ENCODE measurements around the gene ZBTB47. TPM values are rescaled to one million over a fixed set of nuclear protein-coding genes. Genes with fewer than 3 reads are reported as not detected.
A peak's percentile ranks its signal among the peaks of the same experiment; 100 is the strongest.

ZBTB47 gene
- total RNA-seq, 4 donors from 2014 or later = 10.0 to 44.1 (median 19.7) TPM

- DNase-seq = peak; percentile 68
- H3K36me3 ChIP-seq = no peaks in the 10 kb centered on the region
- H3K27me3 ChIP-seq = peaks cover 14% of the 10 kb centered on the region
- WGBS, 2 donors (ENCODE audit: low coverage in 1 of 2) = 45 to 67% methylated on average over 1 to 10 of the region's 10 CpGs
- intact Hi-C loops (cut with DNase I; ENCODE audit: low total_unique reads) = no loop called here
- no peaks in the 10 kb centered on the region for H3K9me3 ChIP-seq
- H3K4me1 ChIP-seq = peaks cover 0 to 21% (median 6%) of the 10 kb centered on the region in 4 donors
- TF ChIP-seq POLR2AphosphoS5 (IDR thresholded peaks at IDR 0.05) (peak in 2 of 3 donors; percentile 38 to 46), CTCF (IDR thresholded peaks at IDR 0.05) (no peak), EP300 (IDR thresholded peaks at IDR 0.05; ENCODE audit: low read depth) (no peak), POLR2A (IDR thresholded peaks at IDR 0.05) (no peak)
- peak overlapping the region in 3 of 4 donors; percentile 17 to 44 (median 40) for H3K27ac ChIP-seq
- in situ Hi-C loops (cut with MboI; ENCODE audit: low pct_ligation_motif_present in 1 of 4, low pct_unique_long_range_greater_than_20kb in 1 of 4, low sequenced_read_pairs in 3 of 4) = no loop called here
- no peak overlapping the region for H3K4me3 ChIP-seq
These were observed 30.5 kb downstream of the ZBTB47 start for GRCh38 chr3:42683875-42684598.

GRCh38 chr3:42684632-42685362 lies 31.3 kb downstream of the ZBTB47 start:
- no peak overlapping the region for H3K4me3 ChIP-seq
- H3K27me3 ChIP-seq = peaks cover 14% of the 10 kb centered on the region
- H3K9me3 ChIP-seq = no peaks in the 10 kb centered on the region
- H3K27ac ChIP-seq = peak overlapping the region in 2 of 4 donors; percentile 40 to 44
- DNase-seq = no peak
- TF ChIP-seq EP300 (IDR thresholded peaks at IDR 0.05; ENCODE audit: low read depth) = no peak
- TF ChIP-seq POLR2A (IDR thresholded peaks at IDR 0.05) = no peak
- no peak for TF ChIP-seq POLR2AphosphoS5 (IDR thresholded peaks at IDR 0.05)
- no peak for TF ChIP-seq CTCF (IDR thresholded peaks at IDR 0.05)
- WGBS, 2 donors (ENCODE audit: low coverage in 1 of 2) = 83% methylated on average over 7 of the region's 7 CpGs; no CpG with 5 or more reads in 1 of the 2 donors
- H3K4me1 ChIP-seq = peaks cover 0 to 21% (median 6%) of the 10 kb centered on the region in 4 donors
- in situ Hi-C loops (cut with MboI; ENCODE audit: low pct_ligation_motif_present in 1 of 4, low pct_unique_long_range_greater_than_20kb in 1 of 4, low sequenced_read_pairs in 3 of 4) = no loop called here
- H3K36me3 ChIP-seq = no peaks in the 10 kb centered on the region
- intact Hi-C loops (cut with DNase I; ENCODE audit: low total_unique reads) = no loop called here

- Histone ChIP-seq H3K4me1 (peaks cover 0 to 21% (median 6%) of the 10 kb centered on the region in 4 donors), H3K27ac (peak within 1 kb of the TSS in 2 of 4 donors; percentile 40 to 44), H3K9me3 (no peaks in the 10 kb centered on the region), H3K27me3 (peaks cover 14% of the 10 kb centered on the region), H3K36me3 (no peaks in the 10 kb centered on the region), H3K4me3 (peak within 1 kb of the TSS in 1 of 4 donors; percentile 14)
- TF ChIP-seq EP300 (IDR thresholded peaks at IDR 0.05; ENCODE audit: low read depth) (no peak), POLR2AphosphoS5 (IDR thresholded peaks at IDR 0.05) (no peak), POLR2A (IDR thresholded peaks at IDR 0.05) (no peak)
- no peak for DNase-seq
- 58% methylated on average over 10 of the region's 34 CpGs; no CpG with 5 or more reads in 1 of the 2 donors for WGBS, 2 donors (ENCODE audit: low coverage in 1 of 2)
- in situ Hi-C loops (cut with MboI; ENCODE audit: low pct_ligation_motif_present in 1 of 4, low pct_unique_long_range_greater_than_20kb in 1 of 4, low sequenced_read_pairs in 3 of 4) = no loop called here
- intact Hi-C loops (cut with DNase I; ENCODE audit: low total_unique reads) = no loop called here
These were observed 31.9 kb downstream of the ZBTB47 start, which contains the start of gene KLHL40 for GRCh38 chr3:42685363-42685881. KLHL40 (plus strand) TSS chr3:42685537; CDS start chr3:42685619, 82 bp downstream.

- peak overlapping the region in 1 of 4 donors; percentile 14 for H3K4me3 ChIP-seq
- intact Hi-C loops (cut with DNase I; ENCODE audit: low total_unique reads) (no loop called here), in situ Hi-C loops (cut with MboI; ENCODE audit: low pct_ligation_motif_present in 1 of 4, low pct_unique_long_range_greater_than_20kb in 1 of 4, low sequenced_read_pairs in 3 of 4) (no loop called here)
- no peaks in the 10 kb centered on the region for H3K9me3 ChIP-seq
- TF ChIP-seq EP300 (IDR thresholded peaks at IDR 0.05; ENCODE audit: low read depth) (no peak), POLR2AphosphoS5 (IDR thresholded peaks at IDR 0.05) (no peak), CTCF (IDR thresholded peaks at IDR 0.05) (no peak), POLR2A (IDR thresholded peaks at IDR 0.05) (no peak)
- DNase-seq = no peak
- WGBS, 2 donors (ENCODE audit: low coverage in 1 of 2) = 76 to 92% methylated on average over 9 to 80 of the region's 80 CpGs
- peaks cover 14% of the 10 kb centered on the region for H3K27me3 ChIP-seq
- peaks cover 0 to 21% (median 6%) of the 10 kb centered on the region in 4 donors for H3K4me1 ChIP-seq
- H3K36me3 ChIP-seq = no peaks in the 10 kb centered on the region
- no peak overlapping the region for H3K27ac ChIP-seq
These were observed 32.7 kb downstream of the ZBTB47 start for GRCh38 chr3:42685891-42686820.
